ENCODE measurements around the gene SUSD5.
A peak's percentile ranks its signal among the peaks of the same experiment; 100 is the strongest.

SUSD5 gene

DNA sequence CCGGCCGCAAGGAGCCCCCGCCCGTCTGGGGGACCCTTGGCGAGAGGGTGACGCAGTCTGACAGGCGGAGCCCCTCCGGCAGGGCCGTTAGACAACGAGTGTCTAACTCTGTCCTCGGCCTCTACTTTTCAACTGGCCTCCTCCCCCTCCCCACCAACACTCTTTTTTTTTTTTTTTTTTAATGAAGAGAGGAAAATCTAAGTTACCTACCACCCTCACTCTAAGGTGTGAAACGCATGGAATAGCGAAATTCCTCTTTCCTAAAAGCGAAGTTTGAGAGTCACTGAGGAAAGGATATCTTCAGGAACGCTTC lies 521 bp upstream of the SUSD5 start:
- TF ChIP-seq, protein P1, sequence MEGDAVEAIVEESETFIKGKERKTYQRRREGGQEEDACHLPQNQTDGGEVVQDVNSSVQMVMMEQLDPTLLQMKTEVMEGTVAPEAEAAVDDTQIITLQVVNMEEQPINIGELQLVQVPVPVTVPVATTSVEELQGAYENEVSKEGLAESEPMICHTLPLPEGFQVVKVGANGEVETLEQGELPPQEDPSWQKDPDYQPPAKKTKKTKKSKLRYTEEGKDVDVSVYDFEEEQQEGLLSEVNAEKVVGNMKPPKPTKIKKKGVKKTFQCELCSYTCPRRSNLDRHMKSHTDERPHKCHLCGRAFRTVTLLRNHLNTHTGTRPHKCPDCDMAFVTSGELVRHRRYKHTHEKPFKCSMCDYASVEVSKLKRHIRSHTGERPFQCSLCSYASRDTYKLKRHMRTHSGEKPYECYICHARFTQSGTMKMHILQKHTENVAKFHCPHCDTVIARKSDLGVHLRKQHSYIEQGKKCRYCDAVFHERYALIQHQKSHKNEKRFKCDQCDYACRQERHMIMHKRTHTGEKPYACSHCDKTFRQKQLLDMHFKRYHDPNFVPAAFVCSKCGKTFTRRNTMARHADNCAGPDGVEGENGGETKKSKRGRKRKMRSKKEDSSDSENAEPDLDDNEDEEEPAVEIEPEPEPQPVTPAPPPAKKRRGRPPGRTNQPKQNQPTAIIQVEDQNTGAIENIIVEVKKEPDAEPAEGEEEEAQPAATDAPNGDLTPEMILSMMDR (IDR thresholded peaks at IDR 0.05; ENCODE audit: insufficient read depth, low read depth, low read length, missing control alignments), result no peak
- H3K4me3 ChIP-seq (ENCODE audit: low read depth, low read length), result no peak overlapping the region
- DNase-seq (ENCODE audit: low read depth), result no peak

DNA sequence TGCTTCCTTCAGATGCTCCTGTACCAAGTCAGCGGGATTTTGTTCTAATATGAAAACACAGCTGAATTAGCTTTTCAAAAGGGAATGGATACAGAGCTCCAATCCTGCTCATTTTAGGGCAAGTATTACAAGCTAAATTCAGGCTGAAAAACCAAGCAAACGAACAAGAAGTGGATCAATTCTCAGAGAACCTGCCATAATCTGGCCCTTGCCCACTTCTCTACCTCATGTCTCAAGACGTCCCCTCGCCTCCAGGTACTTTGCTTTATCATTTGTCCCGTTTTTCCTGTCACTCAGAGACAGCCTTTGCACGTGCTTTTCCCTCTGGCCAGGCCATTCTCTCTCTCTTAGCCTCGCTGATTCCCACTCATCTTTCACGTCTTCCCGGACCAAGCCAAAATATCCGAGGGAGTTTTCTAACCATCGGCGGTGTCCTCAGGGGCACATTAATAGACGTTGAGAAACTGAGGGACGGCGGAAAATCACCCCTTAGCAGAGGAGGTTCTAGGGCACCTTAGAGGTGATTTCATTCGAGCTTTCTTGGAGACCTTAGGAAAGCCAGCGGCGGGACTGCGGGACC lies 654 bp downstream of the SUSD5 start:
- TF ChIP-seq, protein P1 (IDR thresholded peaks at IDR 0.05; ENCODE audit: insufficient read depth, low read depth, low read length, missing control alignments), result no peak
- H3K4me3 ChIP-seq (ENCODE audit: low read depth, low read length), result peak overlapping the region; percentile 20
- DNase-seq (ENCODE audit: low read depth), result no peak

DNA sequence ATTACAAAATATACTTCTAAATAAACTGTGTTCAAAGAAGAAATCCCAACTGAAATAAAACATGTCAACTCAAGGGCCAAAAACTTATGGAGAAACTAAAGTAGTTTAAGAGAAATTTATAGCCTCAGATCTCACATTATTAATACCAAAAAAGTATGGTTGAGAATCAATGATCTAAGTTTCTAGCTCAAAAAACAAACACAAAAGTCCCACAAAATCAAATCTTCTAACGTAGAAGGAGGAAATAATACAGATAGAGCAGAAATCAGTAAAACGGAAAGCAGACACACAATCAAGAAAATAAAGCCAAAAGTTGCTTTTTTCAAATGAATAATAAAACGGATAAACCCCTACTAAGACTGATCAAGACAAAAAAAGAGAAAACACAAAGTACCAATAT lies 2.9 kb downstream of the SUSD5 start:
- H3K4me3 ChIP-seq (ENCODE audit: low read depth, low read length), result no peak overlapping the region
- TF ChIP-seq, protein P1 (IDR thresholded peaks at IDR 0.05; ENCODE audit: insufficient read depth, low read depth, low read length, missing control alignments), result no peak
- DNase-seq (ENCODE audit: low read depth), result no peak

DNA sequence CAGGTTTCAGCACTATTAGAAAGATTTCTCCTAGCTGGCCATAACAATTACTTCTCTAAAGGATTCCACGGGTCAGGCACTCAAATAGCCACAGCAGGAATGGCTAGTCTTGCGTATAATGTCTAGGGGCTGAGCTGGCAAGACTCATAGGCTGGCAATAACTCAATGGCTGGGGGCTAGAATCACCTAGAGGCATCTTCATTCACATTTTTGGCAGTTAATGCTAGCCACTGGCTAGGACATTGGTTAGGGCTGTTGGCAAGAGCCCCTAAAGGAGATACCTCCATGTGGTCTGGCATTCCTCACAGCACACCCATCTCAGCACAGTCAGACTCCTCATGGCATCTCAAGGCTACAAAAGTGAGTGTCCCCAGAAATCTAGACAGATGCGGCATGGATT lies 6.2 kb downstream of the SUSD5 start:
- TF ChIP-seq, protein P1 (IDR thresholded peaks at IDR 0.05; ENCODE audit: insufficient read depth, low read depth, low read length, missing control alignments), result no peak
- H3K4me3 ChIP-seq (ENCODE audit: low read depth, low read length), result no peak overlapping the region
- DNase-seq (ENCODE audit: low read depth), result no peak

DNA sequence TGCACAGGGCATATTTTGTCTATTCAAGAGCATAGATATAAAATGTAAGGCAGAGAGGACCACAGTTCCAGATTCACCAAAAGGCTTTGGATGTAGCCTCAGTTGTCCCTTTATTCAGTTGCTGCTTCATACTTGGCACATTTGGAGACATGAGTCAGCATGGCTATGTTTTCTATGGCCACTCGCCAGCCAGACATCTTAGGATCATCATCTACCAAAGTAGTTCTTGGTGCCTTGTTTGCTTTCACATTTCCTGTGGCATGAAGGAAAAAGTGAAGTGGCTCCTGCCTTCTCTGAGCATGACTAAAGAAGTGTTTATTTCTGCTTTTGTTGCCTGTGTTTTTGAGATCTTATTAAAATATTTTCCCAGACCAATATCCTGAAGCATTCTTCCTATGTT lies 7.2 kb downstream of the SUSD5 start:
- no peak for DNase-seq (ENCODE audit: low read depth)
- no peak overlapping the region for H3K4me3 ChIP-seq (ENCODE audit: low read depth, low read length)
- TF ChIP-seq, protein P1 (IDR thresholded peaks at IDR 0.05; ENCODE audit: insufficient read depth, low read depth, low read length, missing control alignments), result no peak

DNA sequence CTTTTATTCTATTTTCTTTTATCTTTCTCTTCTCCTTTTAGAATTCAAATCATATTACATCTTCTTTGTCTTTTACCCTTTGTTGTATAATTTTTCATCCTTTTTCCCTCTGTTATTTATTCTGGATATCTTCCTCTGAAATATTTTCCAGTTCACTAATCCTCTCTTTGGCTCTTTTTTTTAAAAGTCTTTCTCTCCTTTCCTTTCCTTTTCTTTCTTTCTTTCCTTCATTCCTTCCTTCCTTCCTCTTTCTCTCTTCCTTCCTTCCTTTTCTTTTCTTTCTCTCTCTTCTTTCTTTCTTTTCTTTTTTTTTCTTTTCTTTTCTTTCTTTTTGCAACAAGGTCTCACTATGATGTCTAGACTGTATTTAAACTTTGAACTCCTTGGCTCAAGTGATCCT lies 9.3 kb downstream of the SUSD5 start:
- no peak overlapping the region for H3K4me3 ChIP-seq (ENCODE audit: low read depth, low read length)
- TF ChIP-seq, protein P1 (IDR thresholded peaks at IDR 0.05; ENCODE audit: insufficient read depth, low read depth, low read length, missing control alignments), result no peak
- no peak for DNase-seq (ENCODE audit: low read depth)

DNA sequence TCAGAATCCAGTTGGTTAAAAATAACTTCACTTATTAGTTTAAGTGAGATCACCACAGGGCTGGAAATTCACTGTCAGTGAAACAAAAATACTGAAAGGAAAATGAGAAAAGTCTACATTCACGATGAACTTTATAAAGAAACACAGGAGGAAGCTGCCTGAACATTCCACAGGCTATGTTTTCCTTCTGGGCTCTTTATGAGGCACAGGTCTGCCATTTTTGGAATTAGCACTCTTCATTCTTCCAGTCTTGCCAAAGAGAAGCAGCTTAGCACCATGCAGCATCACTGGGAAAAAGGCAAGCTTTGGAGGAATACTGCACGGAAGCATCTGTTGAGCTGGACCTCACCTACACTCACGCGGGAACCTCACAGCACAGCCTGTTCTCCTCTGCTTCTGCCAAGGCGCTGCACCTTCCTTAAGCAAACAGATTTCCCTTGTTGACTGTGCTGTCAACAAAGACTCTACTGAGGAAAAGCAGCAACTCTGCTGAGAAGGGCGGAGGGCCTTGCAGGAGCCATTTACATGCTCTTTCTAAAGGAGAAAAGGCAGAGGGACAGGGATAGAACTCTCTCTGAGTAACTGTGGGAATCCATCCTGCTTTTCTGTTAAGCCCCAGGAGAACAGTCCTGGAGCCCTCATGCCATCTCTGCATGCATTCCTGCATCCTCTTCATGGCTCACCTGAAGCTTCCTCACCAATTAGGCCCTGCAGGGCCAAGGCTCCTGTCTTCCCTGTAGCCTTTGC lies 15.7 kb downstream of the SUSD5 start:
- TF ChIP-seq, protein P1 (IDR thresholded peaks at IDR 0.05; ENCODE audit: insufficient read depth, low read depth, low read length, missing control alignments), result no peak
- no peak for DNase-seq (ENCODE audit: low read depth)
- H3K4me3 ChIP-seq (ENCODE audit: low read depth, low read length), result no peak overlapping the region

All from GM12865 (cell line).